HUES64 (cell line): ENCODE measurements around the gene RAD51AP1.

Experiments used
- H3K27ac ChIP-seq: 2 replicates; pipeline ENCODE4 v1.7.0; 2013; ENCODE audit warnings: low read depth, low read length, inconsistent platforms
- H3K27me3 ChIP-seq: 2 replicates; pipeline ENCODE4 v1.6.1; 2013; ENCODE audit warnings: mild to moderate bottlenecking, low read length; ENCODE audit not compliant: insufficient read depth
- H3K36me3 ChIP-seq: 2 replicates; pipeline ENCODE4 v1.6.1; 2013; ENCODE audit warnings: mild to moderate bottlenecking, low read length; ENCODE audit not compliant: insufficient read depth
- H3K4me1 ChIP-seq: 2 replicates; pipeline ENCODE4 v1.6.1; 2013; ENCODE audit warnings: mild to moderate bottlenecking, low read length, moderate library complexity; ENCODE audit not compliant: insufficient read depth
- H3K4me3 ChIP-seq: 2 replicates; pipeline ENCODE4 v1.5.1; 2013; ENCODE audit warnings: mild to moderate bottlenecking, low read length, moderate library complexity
- H3K9ac ChIP-seq: 2 replicates; pipeline ENCODE4 v1.6.1; 2013; ENCODE audit warnings: mild to moderate bottlenecking, low read depth, low read length
- H3K9me3 ChIP-seq: 2 replicates; pipeline ENCODE4 v1.6.1; 2013; ENCODE audit warnings: low read depth, low read length; ENCODE audit not compliant: insufficient read depth
- WGBS: fragments of 150-250, 120-280 bp; methylation state at CpG from one replicate; pipeline ENCODE4 v1.1.7; 2013; ENCODE audit warnings: missing lambda C conversion rate; 5-methylcytosine and 5-hydroxymethylcytosine counted together

RAD51AP1 gene

DNA sequence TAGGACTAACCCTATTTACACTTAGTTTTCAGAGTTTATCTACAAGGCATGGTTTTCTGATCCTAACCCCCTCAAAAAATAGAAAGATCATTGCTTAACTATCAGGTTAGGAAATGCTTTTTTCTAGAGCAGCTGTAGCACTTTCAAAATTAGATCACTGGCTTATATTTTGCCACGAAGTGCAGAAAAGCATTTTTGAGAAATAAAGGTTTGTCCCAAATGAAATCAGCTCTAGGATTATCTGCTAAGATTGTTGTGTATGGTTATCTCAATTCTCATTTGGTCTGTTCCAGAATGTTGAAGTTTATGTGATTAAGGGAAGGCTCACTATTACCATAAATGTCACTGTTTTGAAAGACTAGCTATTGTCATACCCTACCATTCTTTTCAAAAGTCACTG, 13.5 kb downstream of the RAD51AP1 start:
- H3K27me3 ChIP-seq: no peaks in the 10 kb centered on the region
- H3K27ac ChIP-seq: no peak overlapping the region
- no peaks in the 10 kb centered on the region; the same call in 1 of the 2 replicates for H3K4me1 ChIP-seq
- no peak overlapping the region for H3K4me3 ChIP-seq
- peaks cover 96% of the 10 kb centered on the region for H3K36me3 ChIP-seq
- H3K9me3 ChIP-seq: no peaks in the 10 kb centered on the region
- H3K9ac ChIP-seq: no peak overlapping the region
- WGBS: 94% methylated on average over 1 of the region's 1 CpG

- Histone ChIP-seq H3K27ac (no peak overlapping the region), H3K4me3 (no peak overlapping the region), H3K9me3 (no peaks in the 10 kb centered on the region), H3K27me3 (no peaks in the 10 kb centered on the region), H3K36me3 (peaks cover 96% of the 10 kb centered on the region), H3K9ac (no peak overlapping the region), H3K4me1 (no peaks in the 10 kb centered on the region; the same call in 1 of the 2 replicates)
- 94% methylated on average over 4 of the region's 4 CpGs for WGBS
Observed at GRCh38 chr12:4553943-4554342, 15.3 kb downstream of the RAD51AP1 start.

DNA sequence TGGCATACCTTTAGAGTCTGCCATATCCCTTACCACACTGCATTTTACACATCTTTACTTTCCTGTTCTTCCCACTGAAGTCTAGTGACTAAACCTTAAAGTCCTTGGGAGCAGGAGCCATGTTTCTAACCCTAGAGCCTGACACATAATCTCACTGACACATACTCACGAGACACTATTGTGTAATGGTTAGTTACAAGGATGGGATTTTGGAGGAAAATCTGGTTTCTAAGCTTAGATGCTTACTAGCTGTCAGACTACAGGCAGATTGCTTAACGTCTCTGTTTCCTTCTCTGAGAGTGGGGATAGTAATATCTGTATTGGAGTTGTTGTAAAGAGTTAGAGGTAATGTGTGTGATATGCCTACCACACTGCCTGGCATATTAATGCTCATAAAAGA, 17.1 kb downstream of the RAD51AP1 start:
- Histone ChIP-seq H3K27ac (no peak overlapping the region), H3K36me3 (peaks cover 93% of the 10 kb centered on the region), H3K9me3 (no peaks in the 10 kb centered on the region), H3K27me3 (no peaks in the 10 kb centered on the region), H3K4me1 (no peaks in the 10 kb centered on the region), H3K4me3 (no peak overlapping the region), H3K9ac (no peak overlapping the region)
- WGBS: 88% methylated on average over 2 of the region's 2 CpGs

DNA sequence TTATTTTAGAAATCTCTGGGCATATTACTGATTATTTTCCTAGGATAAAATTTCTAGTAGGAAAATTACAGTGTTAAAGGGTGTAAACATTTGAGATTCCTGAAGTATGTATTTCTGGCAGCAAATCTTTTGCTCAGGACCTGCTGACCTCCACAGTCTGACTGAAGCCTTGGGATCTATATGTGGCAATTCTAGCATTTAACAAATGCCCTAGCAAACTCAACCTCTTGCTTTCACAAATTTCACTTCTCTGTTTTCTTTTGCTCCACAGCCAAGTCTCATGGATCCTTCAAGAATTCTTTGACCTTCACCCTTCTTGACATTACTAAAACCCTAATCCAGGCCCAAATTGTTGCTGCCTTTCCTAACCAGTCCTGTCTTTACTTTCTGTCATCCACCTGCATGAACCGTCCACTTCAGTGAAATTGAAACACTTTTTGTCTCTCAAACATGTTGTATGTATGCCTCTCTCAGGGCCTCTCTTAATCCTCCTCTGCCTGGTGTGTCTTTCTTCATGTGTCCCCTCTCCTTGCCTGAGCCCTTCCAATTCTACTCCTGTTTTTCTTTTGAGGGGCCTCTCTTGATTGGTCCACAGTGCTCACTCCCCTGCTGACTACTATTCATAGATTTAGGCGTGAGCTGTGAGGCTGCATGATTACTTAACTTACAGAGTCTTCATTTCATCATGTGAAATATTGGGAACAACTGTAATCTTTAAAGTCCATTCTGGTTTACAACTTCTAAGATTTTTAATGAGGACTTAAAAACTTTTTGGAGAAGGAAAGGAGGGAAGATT, 18.2 kb downstream of the RAD51AP1 start:
- H3K27me3 ChIP-seq: no peaks in the 10 kb centered on the region
- H3K27ac ChIP-seq: no peak overlapping the region
- H3K36me3 ChIP-seq: peaks cover 85% of the 10 kb centered on the region
- no peak overlapping the region for H3K4me3 ChIP-seq
- H3K9me3 ChIP-seq: no peaks in the 10 kb centered on the region
- H3K9ac ChIP-seq: no peak overlapping the region
- WGBS: 92% methylated on average over 1 of the region's 2 CpGs
- H3K4me1 ChIP-seq: peaks cover 2% of the 10 kb centered on the region; the same call in 1 of the 2 replicates

DNA sequence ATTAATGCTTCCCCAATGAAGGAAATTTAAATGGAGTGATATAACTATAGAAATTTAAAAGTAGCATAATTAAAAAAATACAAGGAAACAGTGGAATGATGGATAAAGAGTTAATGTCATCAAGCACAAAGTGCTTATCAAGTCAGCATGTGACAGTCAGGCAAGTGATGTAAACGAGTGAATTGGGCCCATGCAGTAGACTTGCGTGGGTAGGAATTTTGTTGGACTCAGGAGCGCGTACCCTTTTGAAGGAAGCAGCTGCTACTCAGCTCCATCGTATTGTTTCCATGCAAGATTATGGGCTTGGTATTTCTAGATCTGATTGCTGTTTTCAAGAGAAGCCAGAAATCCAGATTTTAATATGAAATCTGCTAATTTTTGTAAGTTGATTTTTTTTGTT, 18.9 kb downstream of the RAD51AP1 start:
- H3K27ac ChIP-seq: no peak overlapping the region
- peaks cover 2% of the 10 kb centered on the region for H3K4me1 ChIP-seq
- H3K36me3 ChIP-seq: peaks cover 78% of the 10 kb centered on the region
- H3K27me3 ChIP-seq: peaks cover 5% of the 10 kb centered on the region
- H3K4me3 ChIP-seq: no peak overlapping the region
- 95% methylated on average over 5 of the region's 5 CpGs for WGBS
- H3K9me3 ChIP-seq: no peaks in the 10 kb centered on the region
- H3K9ac ChIP-seq: no peak overlapping the region

DNA sequence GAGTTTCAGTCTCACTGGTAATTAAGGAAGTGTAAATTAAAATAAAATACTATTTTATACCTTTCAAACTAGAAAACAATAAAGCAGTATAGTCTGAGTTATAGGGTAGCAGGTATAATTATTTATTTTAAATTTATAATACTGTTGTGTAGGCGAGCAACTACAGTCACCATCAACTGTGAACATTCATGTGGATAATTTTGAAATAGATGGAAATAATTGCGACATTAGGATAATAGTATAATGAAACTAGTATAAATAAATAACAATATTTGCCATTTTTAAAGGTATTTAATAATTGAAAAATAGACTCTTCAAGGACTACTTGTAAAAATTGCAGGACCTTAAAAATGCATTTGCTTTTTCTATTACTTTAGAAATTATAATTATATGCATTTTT, 19.5 kb downstream of the RAD51AP1 start:
- no peak overlapping the region for H3K4me3 ChIP-seq
- H3K27ac ChIP-seq: no peak overlapping the region
- H3K9ac ChIP-seq: no peak overlapping the region
- H3K9me3 ChIP-seq: no peaks in the 10 kb centered on the region
- no CpG with 5 or more reads among the region's 2 CpGs for WGBS
- peaks cover 2% of the 10 kb centered on the region for H3K4me1 ChIP-seq
- peaks cover 73% of the 10 kb centered on the region for H3K36me3 ChIP-seq
- H3K27me3 ChIP-seq: peaks cover 11% of the 10 kb centered on the region

DNA sequence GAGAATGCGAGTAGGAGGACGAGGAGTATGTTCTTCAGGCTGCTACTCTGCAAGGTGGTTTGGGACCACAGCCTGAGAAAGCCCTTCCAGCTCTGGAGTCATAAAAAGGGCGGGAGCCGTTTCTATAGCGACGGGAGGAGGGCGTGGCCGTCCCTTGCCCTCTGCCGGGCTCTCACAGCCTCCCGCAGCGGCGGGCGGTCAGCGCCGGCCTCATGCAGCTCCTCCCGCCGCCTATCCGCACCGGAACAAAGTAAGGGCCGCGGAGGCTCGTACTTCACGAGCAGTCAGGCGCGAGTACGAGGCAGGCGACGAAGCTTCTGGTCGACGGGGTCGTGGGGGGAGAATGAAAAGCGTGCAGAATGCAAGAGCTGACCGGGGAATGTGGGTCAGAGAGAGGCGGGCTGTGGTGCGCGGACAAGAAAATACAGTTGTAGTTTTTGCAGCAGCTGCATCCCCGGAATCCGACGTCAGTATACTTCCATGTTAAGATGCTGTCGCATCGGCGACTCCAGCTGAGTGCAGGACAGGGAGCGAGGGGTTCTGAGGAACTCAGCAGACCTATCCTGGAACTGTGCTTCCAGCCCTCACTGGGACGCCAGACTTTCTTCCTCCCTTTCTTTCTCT, 23.5 kb downstream of the RAD51AP1 start, which contains the start of gene DYRK4:
TSS of gene DYRK4 (plus strand) at position 175 of the 624 bp plus-strand sequence. CDS start at position 213, 38 bp downstream.
- 26% methylated on average over 44 of the region's 44 CpGs for WGBS
- H3K27me3 ChIP-seq: peaks cover 19% of the 10 kb centered on the region
- H3K9ac ChIP-seq: no peak within 1 kb of the TSS
- no peaks in the 10 kb centered on the region for H3K9me3 ChIP-seq
- no peak within 1 kb of the TSS for H3K27ac ChIP-seq
- peak within 1 kb of the TSS; percentile 37 for H3K4me3 ChIP-seq
- peaks cover 34% of the 10 kb centered on the region for H3K36me3 ChIP-seq
- peaks cover 2% of the 10 kb centered on the region for H3K4me1 ChIP-seq

GRCh38 chr12:4563336-4563735, 24.6 kb downstream of the RAD51AP1 start:
- Histone ChIP-seq H3K36me3 (peaks cover 22% of the 10 kb centered on the region), H3K9ac (no peak overlapping the region), H3K4me3 (no peak overlapping the region), H3K4me1 (peaks cover 2% of the 10 kb centered on the region), H3K27me3 (peaks cover 19% of the 10 kb centered on the region), H3K27ac (no peak overlapping the region), H3K9me3 (no peaks in the 10 kb centered on the region)
- WGBS: 95% methylated on average over 3 of the region's 3 CpGs

DNA sequence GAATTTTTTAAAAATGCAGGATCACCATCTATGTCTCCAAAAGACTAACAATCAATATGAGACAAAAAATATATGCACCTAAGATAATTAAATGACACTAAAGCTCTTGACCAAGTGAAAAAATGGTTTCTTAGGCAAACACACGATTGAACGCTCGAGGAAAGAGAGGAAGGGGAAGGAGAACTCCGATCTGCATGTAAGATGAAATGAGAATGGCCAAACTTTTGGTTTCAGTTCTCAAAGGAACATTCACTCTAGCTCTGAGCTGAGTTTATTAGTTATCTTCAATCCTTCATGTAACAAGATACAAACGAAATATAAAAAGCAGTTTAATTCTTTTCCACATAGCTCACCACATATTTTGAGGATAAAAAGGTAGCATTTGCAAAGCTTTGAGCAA, 26.1 kb downstream of the RAD51AP1 start:
- Histone ChIP-seq H3K27ac (no peak overlapping the region), H3K36me3 (peaks cover 8% of the 10 kb centered on the region), H3K4me3 (no peak overlapping the region), H3K9me3 (no peaks in the 10 kb centered on the region), H3K27me3 (peaks cover 19% of the 10 kb centered on the region), H3K9ac (no peak overlapping the region), H3K4me1 (peaks cover 2% of the 10 kb centered on the region)
- WGBS: 92% methylated on average over 4 of the region's 5 CpGs

GRCh38 chr12:4566474-4566873, 27.8 kb downstream of the RAD51AP1 start:
- Histone ChIP-seq H3K4me3 (no peak overlapping the region), H3K27ac (no peak overlapping the region), H3K36me3 (no peaks in the 10 kb centered on the region), H3K27me3 (peaks cover 19% of the 10 kb centered on the region), H3K9me3 (no peaks in the 10 kb centered on the region), H3K9ac (no peak overlapping the region), H3K4me1 (peaks cover 2% of the 10 kb centered on the region)
- 94% methylated on average over 1 of the region's 2 CpGs for WGBS

- Histone ChIP-seq H3K9me3 (no peaks in the 10 kb centered on the region), H3K9ac (no peak overlapping the region), H3K4me3 (no peak overlapping the region), H3K27me3 (peaks cover 17% of the 10 kb centered on the region), H3K27ac (no peak overlapping the region), H3K4me1 (no peaks in the 10 kb centered on the region; the same call in 1 of the 2 replicates), H3K36me3 (no peaks in the 10 kb centered on the region)
- 100% methylated on average over 2 of the region's 3 CpGs for WGBS
Observed at GRCh38 chr12:4567073-4567881, 28.6 kb downstream of the RAD51AP1 start.
